ENCODE data around the gene MYRFL.
"Not testable (repeated sequence)": the region's sequence is repeated elsewhere in the genome, so short reads cannot be mapped to it uniquely, and the experiment has no call there.

Gene MYRFL

DNA sequence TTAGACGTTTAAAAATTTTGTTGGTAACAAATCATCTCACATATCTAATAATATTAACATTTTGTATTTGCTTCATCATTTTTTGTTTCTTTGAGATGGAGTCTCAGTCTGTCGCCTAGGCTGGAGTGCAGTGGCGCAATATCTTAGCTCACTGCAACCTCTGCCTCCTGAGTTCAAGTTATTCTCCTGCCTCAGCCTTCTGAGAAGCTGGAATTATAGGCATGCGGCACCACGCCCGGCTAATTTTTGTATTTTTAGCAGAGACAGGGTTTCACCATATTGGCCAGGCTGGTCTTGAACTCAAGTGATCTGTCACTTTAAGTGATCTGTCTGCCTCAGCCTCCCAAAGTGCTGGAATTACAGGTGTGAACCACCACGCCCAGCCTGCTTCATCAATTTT is 169.1 kb downstream of the MYRFL start:
- not testable (repeated sequence) for DNase-seq

DNA sequence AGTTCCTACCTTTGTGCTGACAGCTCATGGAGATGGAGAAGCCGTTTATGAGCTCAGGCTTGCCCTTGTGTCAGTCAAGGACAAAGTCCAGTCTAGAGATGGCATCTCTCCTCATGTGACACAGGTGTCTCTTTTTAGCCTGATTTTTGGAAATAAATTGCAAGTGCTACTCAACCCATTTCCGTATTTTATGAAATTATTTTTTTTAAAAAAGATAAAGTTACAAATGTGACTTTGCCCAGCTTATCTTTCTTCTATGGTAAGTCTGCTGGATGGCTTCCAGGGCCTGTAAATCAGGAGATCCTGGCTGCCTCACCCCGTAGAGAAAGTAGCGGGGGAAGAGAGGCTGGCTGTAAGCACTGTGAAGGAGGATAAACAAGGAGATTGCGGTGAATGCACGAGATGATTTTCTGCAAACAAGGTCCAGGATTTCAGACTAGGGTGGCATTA is 169.7 kb downstream of the MYRFL start:
- DNase-seq, result no peak

DNA sequence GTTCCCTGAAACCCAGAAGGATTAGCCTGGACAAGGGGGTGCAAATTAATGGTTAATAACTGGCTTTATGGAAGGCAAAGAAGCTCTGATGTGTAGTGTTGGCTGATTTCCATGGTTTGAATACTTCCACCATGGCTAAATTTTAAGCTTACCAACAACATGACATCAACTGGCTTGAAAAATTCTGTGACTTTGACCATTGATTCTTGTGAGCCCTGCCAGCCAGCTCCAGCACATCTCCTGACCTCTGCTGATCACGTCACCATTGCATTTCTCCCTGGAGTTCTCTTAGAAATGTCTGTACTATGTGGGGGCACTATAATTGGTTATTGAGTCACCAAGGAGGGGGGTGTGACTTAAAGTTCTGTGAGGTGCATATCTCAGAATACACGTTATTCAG is 171.2 kb downstream of the MYRFL start:
- DNase-seq, result no peak

DNA sequence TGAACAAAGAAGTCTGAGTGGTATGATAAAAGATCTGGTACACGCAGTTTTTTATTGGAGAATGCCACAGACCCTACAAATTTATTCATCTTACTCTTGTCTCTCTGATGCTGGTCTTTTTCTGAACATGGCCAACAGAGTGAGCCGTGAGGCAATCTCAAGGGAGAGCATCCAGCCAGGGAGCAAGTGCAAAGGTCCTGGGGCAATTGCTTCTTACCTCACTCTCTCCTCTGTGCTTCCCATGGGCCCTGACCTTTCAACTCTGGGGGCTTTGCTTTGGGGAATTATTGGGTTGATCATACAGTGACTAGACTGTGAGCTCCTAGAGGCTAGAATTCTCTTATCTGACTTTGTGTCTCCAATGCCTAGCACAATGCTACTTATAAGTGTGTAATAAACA is 171.7 kb downstream of the MYRFL start:
- no peak for DNase-seq

DNA sequence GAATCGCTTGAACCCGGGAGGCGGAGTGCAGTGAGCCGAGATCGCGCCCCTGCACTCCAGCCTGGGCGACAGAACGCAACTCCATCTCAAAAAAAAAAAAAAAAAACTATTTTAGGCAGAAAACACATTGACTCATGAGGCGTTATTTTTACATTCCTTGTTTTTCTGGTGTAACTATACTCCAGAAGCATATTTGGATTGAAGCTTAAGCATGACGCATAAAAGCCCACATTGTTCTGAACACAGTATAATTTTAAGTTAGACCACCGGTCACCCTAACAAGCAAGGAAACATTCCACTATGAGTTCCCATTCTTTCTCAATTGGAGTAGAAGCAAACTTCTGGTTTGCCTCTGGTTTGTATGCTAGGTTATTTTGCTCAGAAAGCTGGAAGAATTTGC is 173.0 kb downstream of the MYRFL start:
- no peak for DNase-seq

DNA sequence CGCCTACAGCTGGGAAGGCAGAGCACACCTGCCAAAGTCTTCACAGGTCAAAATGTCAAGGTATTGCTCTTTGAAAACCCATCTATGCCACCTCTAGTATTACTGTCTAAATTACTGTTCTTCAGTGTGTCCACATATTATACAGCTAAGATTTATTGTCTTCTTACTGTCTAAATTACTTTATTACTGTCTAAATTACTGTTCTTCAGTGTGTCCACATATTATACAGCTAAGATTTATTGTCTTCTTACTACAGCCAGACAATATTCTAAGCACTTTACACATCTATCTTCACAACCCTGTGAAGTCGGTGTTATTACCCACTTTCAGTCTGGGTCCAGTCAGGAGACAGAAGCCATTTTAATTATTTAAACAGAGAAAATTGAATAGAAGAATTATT is 173.9 kb downstream of the MYRFL start:
- no peak for DNase-seq

DNA sequence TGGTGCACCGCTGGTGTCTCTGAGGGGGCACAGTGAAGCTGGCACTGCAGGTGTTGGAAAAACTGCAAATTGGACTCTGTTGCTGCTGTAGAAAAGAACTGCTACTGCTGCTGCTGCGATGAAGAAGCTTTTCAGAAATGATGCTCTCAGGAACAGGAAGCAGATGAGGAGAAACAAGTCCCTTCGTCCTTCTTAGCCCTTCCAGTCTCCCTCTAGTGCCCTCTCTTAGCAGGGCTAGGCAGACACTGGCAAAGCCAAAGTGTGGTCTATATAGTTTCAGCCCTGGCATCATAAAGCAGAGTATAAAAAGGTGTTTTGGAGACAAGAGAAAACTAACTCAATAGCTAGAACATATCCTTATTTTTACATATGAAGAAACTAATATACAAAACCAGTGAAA is 174.5 kb downstream of the MYRFL start:
- no peak for DNase-seq

DNA sequence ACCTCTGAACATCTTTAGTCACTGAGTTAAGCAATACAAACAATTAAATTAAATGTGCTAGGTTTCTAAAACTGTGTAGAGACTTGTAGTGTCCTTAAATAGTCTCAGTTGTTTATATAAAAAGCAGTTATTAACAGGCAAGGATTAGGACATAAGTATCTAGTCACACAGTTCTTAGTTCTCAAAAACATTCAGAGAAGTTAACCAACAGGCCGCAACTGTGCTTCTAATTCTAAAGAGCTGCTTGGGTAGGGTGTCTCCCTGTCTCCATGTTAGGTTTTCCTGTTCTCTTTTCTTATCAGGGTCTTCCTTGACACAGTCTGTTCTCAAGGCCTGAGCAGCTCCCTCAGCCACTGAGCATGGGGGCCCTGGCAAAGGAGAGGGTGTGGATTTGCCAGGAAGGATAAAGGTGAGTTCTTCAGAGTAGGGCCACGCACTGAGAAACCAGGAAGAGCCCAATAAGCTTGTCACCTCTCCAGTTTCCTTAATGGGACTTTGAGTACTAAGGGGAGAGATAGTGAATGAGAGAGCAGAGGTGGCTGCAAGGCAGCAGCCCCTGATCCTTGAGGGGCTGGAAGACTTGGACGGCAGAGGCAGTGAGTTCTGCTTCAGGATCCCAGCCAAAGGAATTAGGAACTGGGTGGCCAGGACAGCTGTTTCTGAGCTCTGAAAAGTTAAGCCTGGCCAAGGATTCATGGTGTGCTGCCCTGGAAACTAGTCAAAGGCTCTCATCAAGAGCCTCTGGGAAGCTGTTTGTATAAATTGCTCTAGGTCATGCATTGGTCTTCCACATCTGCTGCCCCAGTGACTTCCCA is 177.3 kb downstream of the MYRFL start:
- no peak for DNase-seq

DNA sequence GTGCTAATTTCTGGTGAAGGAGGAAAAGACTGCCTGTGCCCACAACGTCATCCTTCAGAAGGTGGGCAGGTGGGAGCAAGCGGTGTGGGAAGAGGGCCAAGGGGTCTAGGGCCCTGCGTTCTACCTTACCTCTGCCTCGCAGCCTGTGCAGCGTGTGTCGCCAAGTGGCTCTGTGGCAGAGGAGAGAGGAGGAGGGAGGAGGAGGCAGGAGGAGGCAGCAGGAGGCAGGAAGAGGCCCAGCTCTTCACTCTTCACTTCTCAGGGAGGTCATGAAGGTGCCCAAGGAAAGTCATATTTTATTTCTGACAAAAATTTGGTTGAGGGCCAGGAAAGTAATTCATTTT is 177.9 kb downstream of the MYRFL start:
- no peak for DNase-seq

DNA sequence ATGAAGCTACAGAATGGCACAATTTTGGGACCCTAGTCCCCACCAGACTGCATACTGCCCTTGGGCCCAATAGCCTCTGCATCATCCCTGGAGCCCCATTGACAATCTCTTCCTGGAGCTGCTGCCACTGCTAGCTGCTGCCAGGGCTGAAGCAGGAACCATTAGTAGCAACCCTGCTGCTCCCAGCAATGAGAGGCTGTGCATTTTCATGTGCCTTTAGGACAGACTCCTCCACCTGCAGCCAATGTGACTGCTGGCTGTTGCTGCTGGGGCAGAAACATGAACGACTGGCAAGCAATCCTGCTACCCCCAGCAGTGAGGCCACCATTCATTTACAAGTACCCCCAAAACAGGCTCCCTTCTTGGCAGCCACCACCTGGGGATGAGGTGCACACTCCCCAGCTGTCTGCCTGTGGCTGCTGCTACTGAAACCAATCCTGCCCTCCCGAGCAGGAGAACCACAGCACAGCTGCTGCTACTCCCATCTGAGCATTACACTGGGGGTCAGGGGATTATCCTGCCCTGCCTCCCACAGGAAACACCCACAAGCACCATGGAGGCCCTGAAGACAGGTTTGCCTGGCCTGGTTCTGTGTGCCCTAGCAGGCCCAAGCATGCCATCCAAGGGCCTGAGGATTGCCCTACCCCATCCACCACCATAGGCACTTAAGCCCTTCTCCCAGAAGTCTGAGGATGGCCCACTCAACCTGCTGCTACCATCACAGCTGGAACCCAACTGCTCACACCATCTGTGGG is 181.0 kb downstream of the MYRFL start:
- no peak for DNase-seq

DNA sequence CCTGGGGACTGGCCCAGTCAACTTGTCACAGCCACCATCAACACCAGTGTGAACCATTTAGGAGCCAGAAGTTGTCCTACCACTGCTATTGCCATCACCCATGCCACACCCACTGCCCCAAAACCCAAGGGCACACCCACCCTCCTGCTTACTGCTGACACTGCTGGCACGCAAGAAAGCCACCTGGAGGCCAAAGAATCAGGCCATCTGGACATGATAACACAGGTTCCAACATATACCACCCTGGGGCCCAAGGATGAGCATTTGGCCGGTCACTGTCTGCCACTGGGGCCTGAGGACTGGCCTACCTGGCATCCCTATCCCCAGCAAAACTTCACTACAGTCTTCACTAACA is 181.6 kb downstream of the MYRFL start:
- no peak for DNase-seq

DNA sequence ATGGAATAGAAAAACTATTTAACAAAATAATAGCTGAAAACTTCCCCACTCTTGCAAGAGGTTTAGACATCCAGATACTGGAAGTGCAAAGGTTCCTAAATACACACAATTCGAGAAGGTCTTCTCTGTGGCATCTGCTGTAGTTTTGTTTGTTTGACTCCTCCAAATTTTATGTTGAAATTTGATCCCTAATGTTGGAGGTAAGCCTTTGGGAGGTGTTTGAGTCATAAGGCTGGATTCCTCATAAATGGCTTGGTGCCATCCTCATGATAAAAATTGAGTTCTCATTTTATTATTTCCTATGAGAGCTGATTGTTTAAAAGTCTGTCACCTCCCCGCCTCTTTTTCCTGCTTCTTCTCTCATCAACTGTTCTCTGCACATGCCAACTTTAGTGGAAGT is 182.7 kb downstream of the MYRFL start:
- DNase-seq, result no peak

Measured in activated CD4-positive, alpha-beta T cell treated with anti-CD3 and anti-CD28 coated beads, Interleukin-10, Interleukin-2, amounts not matched to agents 100 ng/mL and 50 ng/mL, durations not matched to agents 16 hours and 8 hours (primary cell).